SHP77 treated with DMSO at 0.1 percent for 48 hours (cell line): Measurements from ENCODE around the gene NUTM2A.
"Not testable (repeated sequence)": the region's sequence is repeated elsewhere in the genome, so short reads cannot be mapped to it uniquely, and the experiment has no call there.

Source experiments
- DNase-seq: peaks from one replicate; lab custom pipeline; 2025; lab: John Stamatoyannopoulos, UW

Gene NUTM2A

GRCh38 chr10:87247335-87247734, 22.1 kb downstream of the NUTM2A start:
- not testable (repeated sequence) for DNase-seq

GRCh38 chr10:87248818-87249353, 23.6 kb downstream of the NUTM2A start:
- DNase-seq: not testable (repeated sequence)

DNA sequence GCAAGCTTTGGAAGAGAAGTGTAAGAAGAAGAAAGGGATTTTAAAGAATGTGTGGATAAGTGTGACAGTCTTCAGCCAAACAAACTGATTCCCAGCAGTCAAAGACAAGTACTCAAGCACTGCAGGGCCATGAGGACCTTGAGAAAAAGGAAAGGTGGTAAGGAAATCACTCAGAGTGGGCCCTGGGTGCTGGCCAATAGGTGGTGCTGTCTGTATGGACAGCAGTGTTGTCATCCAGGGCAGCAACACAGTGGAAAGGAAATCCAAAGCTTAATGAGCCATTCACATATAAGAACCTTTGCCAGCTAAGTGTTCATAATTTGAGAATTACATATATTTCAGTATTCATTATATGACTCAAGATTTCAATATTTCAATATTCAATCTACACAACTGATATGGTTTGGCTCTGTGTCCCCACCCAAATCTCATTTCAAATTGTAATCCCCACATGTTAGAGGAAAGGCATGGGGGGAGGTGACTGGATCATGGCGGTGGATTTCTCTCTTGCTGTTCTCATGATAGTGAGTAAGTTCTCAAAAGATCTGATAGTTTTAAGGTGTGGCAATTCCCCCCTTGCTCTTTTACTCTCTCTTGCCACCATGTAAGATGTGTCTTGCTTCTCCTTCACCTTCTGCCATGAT, 55.6 kb downstream of the NUTM2A start:
- not testable (repeated sequence) for DNase-seq
